HCT116 (cell line): ENCODE data around the gene SLC22A23.

Experiments used
- EGR1 ChIP-seq: IDR thresholded peaks from 2 replicates; pipeline ENCODE4 v1.6.1; 2012; ENCODE audit warnings: low read depth
- ELF1 ChIP-seq: IDR thresholded peaks from 2 replicates; pipeline ENCODE4 v1.6.1; 2012; ENCODE audit warnings: low read depth, borderline replicate concordance
- EZH2 ChIP-seq: fragments of 200-600 bp; sonication (generic); IDR thresholded peaks from 2 replicates; pipeline ENCODE4 v1.6.1; 2017; ENCODE audit warnings: antibody characterized with exemption, mixed run types
- EZH2phosphoT487 ChIP-seq: fragments of 200-600 bp; IDR thresholded peaks from 2 replicates; pipeline ENCODE4 v1.6.1; 2018; ENCODE audit warnings: antibody characterized with exemption, borderline replicate concordance
- JUND ChIP-seq: IDR thresholded peaks from 2 replicates; pipeline ENCODE4 v1.6.1; 2012
- POLR2A ChIP-seq: IDR thresholded peaks from 2 replicates; pipeline ENCODE4 v1.7.0; 2011; ENCODE audit warnings: borderline replicate concordance; ENCODE audit not compliant: insufficient read depth, insufficient read length; ENCODE audit errors: extremely low read depth
- RAD21 ChIP-seq: IDR thresholded peaks from 2 replicates; pipeline ENCODE4 v1.6.1; 2012; ENCODE audit warnings: low read depth, mild to moderate bottlenecking
- ZFX ChIP-seq: fragments of 450-650 bp; IDR thresholded peaks from 2 replicates; pipeline ENCODE4 v1.6.1; 2017
- ZNF274 ChIP-seq: fragments of 200-500 bp; sonication (Bioruptor generic); IDR thresholded peaks from 2 replicates; pipeline ENCODE4 v1.6.1; 2014; ENCODE audit warnings: mild to moderate bottlenecking, low read depth, low read length, inconsistent platforms
- TF ChIP-seq, protein P1 (sequence below), 3 experiments: fragments of 200-600 bp in 1 of 3; sonication (generic) in 1 of 3; IDR thresholded peaks in 2 of 3; conservative IDR thresholded peaks in 1 of 3; 2 replicates each; pipeline ENCODE4 v1.5.1; 2012 to 2017; ENCODE audit warnings: low read depth in 2 of 3, low read length in 2 of 3, antibody characterized with exemption in 1 of 3, borderline replicate concordance in 1 of 3, control low read depth in 1 of 3, mild to moderate bottlenecking in 1 of 3, mixed read lengths in 1 of 3, mixed run types in 1 of 3, moderate library complexity in 1 of 3; ENCODE audit not compliant: insufficient read depth in 1 of 3
- TF ChIP-seq, protein P2 (sequence below): IDR thresholded peaks from 2 replicates; pipeline ENCODE4 v1.6.1; 2012

DNA sequence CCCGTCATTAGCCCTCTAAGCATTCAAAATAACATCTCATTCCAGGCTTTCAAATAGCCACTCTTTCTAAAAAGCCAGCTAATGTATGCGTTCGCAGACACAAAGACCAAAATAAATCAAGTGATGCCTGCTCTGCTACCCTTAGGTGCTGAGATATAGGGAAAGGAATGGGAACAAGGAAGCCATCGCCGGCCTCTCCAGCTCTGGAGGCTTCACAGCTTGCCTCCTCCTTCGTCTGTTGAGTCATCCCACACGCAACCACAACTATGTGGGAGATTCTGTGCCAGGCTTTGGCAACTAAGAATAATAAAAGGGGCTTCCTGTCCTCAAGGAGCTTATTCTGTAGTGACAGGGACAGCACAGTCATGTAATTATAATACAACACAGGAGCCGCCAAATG lies 27.3 kb upstream of the SLC22A23 start:
- TF ChIP-seq, protein P1, sequence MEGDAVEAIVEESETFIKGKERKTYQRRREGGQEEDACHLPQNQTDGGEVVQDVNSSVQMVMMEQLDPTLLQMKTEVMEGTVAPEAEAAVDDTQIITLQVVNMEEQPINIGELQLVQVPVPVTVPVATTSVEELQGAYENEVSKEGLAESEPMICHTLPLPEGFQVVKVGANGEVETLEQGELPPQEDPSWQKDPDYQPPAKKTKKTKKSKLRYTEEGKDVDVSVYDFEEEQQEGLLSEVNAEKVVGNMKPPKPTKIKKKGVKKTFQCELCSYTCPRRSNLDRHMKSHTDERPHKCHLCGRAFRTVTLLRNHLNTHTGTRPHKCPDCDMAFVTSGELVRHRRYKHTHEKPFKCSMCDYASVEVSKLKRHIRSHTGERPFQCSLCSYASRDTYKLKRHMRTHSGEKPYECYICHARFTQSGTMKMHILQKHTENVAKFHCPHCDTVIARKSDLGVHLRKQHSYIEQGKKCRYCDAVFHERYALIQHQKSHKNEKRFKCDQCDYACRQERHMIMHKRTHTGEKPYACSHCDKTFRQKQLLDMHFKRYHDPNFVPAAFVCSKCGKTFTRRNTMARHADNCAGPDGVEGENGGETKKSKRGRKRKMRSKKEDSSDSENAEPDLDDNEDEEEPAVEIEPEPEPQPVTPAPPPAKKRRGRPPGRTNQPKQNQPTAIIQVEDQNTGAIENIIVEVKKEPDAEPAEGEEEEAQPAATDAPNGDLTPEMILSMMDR (IDR thresholded peaks at IDR 0.05 in 2 of 3, conservative IDR thresholded peaks at IDR 0.05 in 1 of 3; ENCODE audit: borderline replicate concordance in 1 of 3, insufficient read depth in 1 of 3, low read depth in 2 of 3, low read length in 2 of 3): no peak
- TF ChIP-seq POLR2A: no peak
- no peak for TF ChIP-seq EZH2
- no peak for TF ChIP-seq RAD21
- no peak for TF ChIP-seq ZFX
- TF ChIP-seq ZNF274: no peak
- TF ChIP-seq JUND: 0 out of 2 replicates have a peak, but pooled peaks have one; percentile 12
- TF ChIP-seq EGR1: no peak
- no peak for TF ChIP-seq EZH2phosphoT487
- TF ChIP-seq, protein P2, sequence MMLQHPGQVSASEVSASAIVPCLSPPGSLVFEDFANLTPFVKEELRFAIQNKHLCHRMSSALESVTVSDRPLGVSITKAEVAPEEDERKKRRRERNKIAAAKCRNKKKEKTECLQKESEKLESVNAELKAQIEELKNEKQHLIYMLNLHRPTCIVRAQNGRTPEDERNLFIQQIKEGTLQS: no peak
- no peak for TF ChIP-seq ELF1
